ENCODE data around the gene ARHGAP24.
"Not testable (repeated sequence)": the region's sequence is repeated elsewhere in the genome, so short reads cannot be mapped to it uniquely, and the experiment has no call there.

ARHGAP24 gene

GRCh38 chr4:85656759-85657505 lies 182.0 kb downstream of the ARHGAP24 start:
- DNase-seq (ENCODE audit: low read depth in 2 of 2), result no peak

GRCh38 chr4:85658766-85659439 lies 184.0 kb downstream of the ARHGAP24 start:
- no peak for DNase-seq (ENCODE audit: low read depth in 2 of 2)

- no peak for DNase-seq (ENCODE audit: low read depth in 2 of 2)
These were observed 184.8 kb downstream of the ARHGAP24 start for GRCh38 chr4:85659610-85660218.

- DNase-seq (ENCODE audit: low read depth in 2 of 2), result not testable (repeated sequence)
These were observed 191.7 kb downstream of the ARHGAP24 start for GRCh38 chr4:85666625-85667024.

GRCh38 chr4:85669204-85669603 lies 194.3 kb downstream of the ARHGAP24 start:
- no peak for DNase-seq (ENCODE audit: low read depth in 2 of 2)

- DNase-seq (ENCODE audit: low read depth in 2 of 2), result no peak
These were observed 195.1 kb downstream of the ARHGAP24 start for GRCh38 chr4:85669992-85670548.

- no peak for DNase-seq (ENCODE audit: low read depth in 2 of 2)
These were observed 196.2 kb downstream of the ARHGAP24 start for GRCh38 chr4:85671120-85671519.

GRCh38 chr4:85672116-85672515 lies 197.2 kb downstream of the ARHGAP24 start:
- no peak for DNase-seq (ENCODE audit: low read depth in 2 of 2)

GRCh38 chr4:85672959-85673358 lies 198.0 kb downstream of the ARHGAP24 start:
- DNase-seq (ENCODE audit: low read depth in 2 of 2), result no peak

- DNase-seq (ENCODE audit: low read depth in 2 of 2), result no peak
These were observed 198.6 kb downstream of the ARHGAP24 start for GRCh38 chr4:85673540-85673939.

- no peak for DNase-seq (ENCODE audit: low read depth in 2 of 2)
These were observed 200.4 kb downstream of the ARHGAP24 start for GRCh38 chr4:85675076-85676049.

GRCh38 chr4:85676050-85676425 lies 201.1 kb downstream of the ARHGAP24 start:
- DNase-seq (ENCODE audit: low read depth in 2 of 2), result no peak

GRCh38 chr4:85676850-85677590 lies 202.1 kb downstream of the ARHGAP24 start:
- no peak for DNase-seq (ENCODE audit: low read depth in 2 of 2)

- DNase-seq (ENCODE audit: low read depth in 2 of 2), result no peak
These were observed 206.3 kb downstream of the ARHGAP24 start for GRCh38 chr4:85681221-85681657.

GRCh38 chr4:85681921-85682320 lies 207.0 kb downstream of the ARHGAP24 start:
- DNase-seq (ENCODE audit: low read depth in 2 of 2), result no peak

GRCh38 chr4:85682391-85682790 lies 207.4 kb downstream of the ARHGAP24 start:
- DNase-seq (ENCODE audit: low read depth in 2 of 2), result no peak

GRCh38 chr4:85684676-85685075 lies 209.7 kb downstream of the ARHGAP24 start:
- no peak for DNase-seq (ENCODE audit: low read depth in 2 of 2)

GRCh38 chr4:85686398-85686797 lies 211.4 kb downstream of the ARHGAP24 start:
- no peak for DNase-seq (ENCODE audit: low read depth in 2 of 2)

GRCh38 chr4:85688055-85688740 lies 213.2 kb downstream of the ARHGAP24 start:
- no peak for DNase-seq (ENCODE audit: low read depth in 2 of 2)

GRCh38 chr4:85696661-85697060 lies 221.7 kb downstream of the ARHGAP24 start:
- DNase-seq (ENCODE audit: low read depth in 2 of 2), result no peak

Measured in stimulated activated CD4-positive, alpha-beta T cell treated with anti-CD3 and anti-CD28 coated beads, Interleukin-1b, Interleukin-23, amount 100 ng/mL, for 1 hour (primary cell).